Stimulated activated CD8-positive, alpha-beta memory T cell treated with anti-CD3 and anti-CD28 coated beads, Interleukin-12 subunit alpha, Interleukin-12 subunit beta, amount 100 ng/mL, for 24 hours (primary cell): ENCODE data around the gene GALNT10.

Source experiments
- DNase-seq: peaks from one replicate; pipeline ENCODE4 v3.0.0-alpha.2; 2020; ENCODE audit errors: extremely low read depth

The GALNT10 gene

GRCh38 chr5:154267516-154267915 is 77.0 kb downstream of the GALNT10 start:
- DNase-seq = no peak

GRCh38 chr5:154268073-154268472 is 77.5 kb downstream of the GALNT10 start:
- no peak for DNase-seq

GRCh38 chr5:154269414-154269813 is 78.9 kb downstream of the GALNT10 start:
- DNase-seq = no peak

- DNase-seq = no peak
These were observed 80.9 kb downstream of the GALNT10 start for GRCh38 chr5:154271466-154271865.

GRCh38 chr5:154271936-154272514 is 81.5 kb downstream of the GALNT10 start:
- DNase-seq = no peak

GRCh38 chr5:154273028-154273617 is 82.6 kb downstream of the GALNT10 start:
- no peak for DNase-seq

GRCh38 chr5:154273963-154274827 is 83.7 kb downstream of the GALNT10 start:
- no peak for DNase-seq

- DNase-seq = no peak
These were observed 84.3 kb downstream of the GALNT10 start for GRCh38 chr5:154274828-154275185.

GRCh38 chr5:154275566-154275965 is 85.0 kb downstream of the GALNT10 start:
- DNase-seq = no peak

- DNase-seq = no peak
These were observed 85.9 kb downstream of the GALNT10 start for GRCh38 chr5:154276261-154276972.

- DNase-seq = no peak
These were observed 86.4 kb downstream of the GALNT10 start for GRCh38 chr5:154276973-154277331.

GRCh38 chr5:154277499-154277898 is 87.0 kb downstream of the GALNT10 start:
- DNase-seq = no peak

- no peak for DNase-seq
These were observed 87.7 kb downstream of the GALNT10 start for GRCh38 chr5:154278186-154278585.

- no peak for DNase-seq
These were observed 88.4 kb downstream of the GALNT10 start for GRCh38 chr5:154278908-154279307.

GRCh38 chr5:154284433-154284832 is 93.9 kb downstream of the GALNT10 start:
- no peak for DNase-seq

GRCh38 chr5:154285661-154286408 is 95.3 kb downstream of the GALNT10 start:
- DNase-seq = no peak

GRCh38 chr5:154286557-154286956 is 96.0 kb downstream of the GALNT10 start:
- DNase-seq = no peak

GRCh38 chr5:154287136-154287535 is 96.6 kb downstream of the GALNT10 start:
- DNase-seq = no peak

- DNase-seq = no peak
These were observed 97.6 kb downstream of the GALNT10 start for GRCh38 chr5:154288145-154288544.

- DNase-seq = no peak
These were observed 101.4 kb downstream of the GALNT10 start for GRCh38 chr5:154291917-154292316.

GRCh38 chr5:154293219-154293618 is 102.7 kb downstream of the GALNT10 start:
- no peak for DNase-seq

- DNase-seq = no peak
These were observed 105.0 kb downstream of the GALNT10 start for GRCh38 chr5:154295551-154295950.
